H1 (cell line): ENCODE results near the gene RAMP1. TPM values are rescaled to one million over a fixed set of nuclear protein-coding genes. Genes with fewer than 3 reads are reported as not detected.

Experiments used
- E2F6 ChIP-seq: IDR thresholded peaks from 2 replicates; pipeline ENCODE4 v1.6.1; 2012; ENCODE audit warnings: inconsistent platforms
- GTF2F1 ChIP-seq: IDR thresholded peaks from 2 replicates; pipeline ENCODE4 v1.6.1; 2012; ENCODE audit warnings: low read depth, low read length, improper control_type of control experiment, borderline replicate concordance
- RFX5 ChIP-seq: IDR thresholded peaks from 2 replicates; pipeline ENCODE4 v1.6.1; 2011; ENCODE audit warnings: low read depth, low read length, improper control_type of control experiment, borderline replicate concordance
- SIN3A ChIP-seq, 2 experiments: IDR thresholded peaks in 1 of 2; conservative IDR thresholded peaks in 1 of 2; 2 replicates each; pipeline ENCODE4 v1.6.1; 2011 to 2012; ENCODE audit warnings: low read length in 2 of 2, improper control_type of control experiment in 1 of 2, low read depth in 1 of 2, mild to moderate bottlenecking in 1 of 2
- polyA plus RNA-seq, 7 experiments: library from polyadenylated mRNA; depleted of rRNA in 3 of 7; stranded (reverse) in 5 of 7; unstranded in 2 of 7; fragments of >200 nt in 5 of 7; fragments of 200-250 nt in 2 of 7; gene quantifications; 1 replicate in 5 of 7; 2 replicates in 1 of 7; 4 replicates in 1 of 7; pipeline versions ENCODE4 v1.2.1 to v1.2.3, GENCODE V29; 2011 to 2013; ENCODE audit warnings: missing spikeins in 2 of 7, mixed read lengths in 2 of 7
- total RNA-seq: library from RNA; stranded (reverse); fragmentation: NEBNext Ultra II Directional; extraction: Animal tissue kit (Norgen Biotek cat#: 25700); gene quantifications from 2 replicates; pipeline ENCODE4 v1.2.1, GENCODE V29; 2021

RAMP1 gene
- total and polyA plus RNA-seq, 2 of the 8 experiments (the other 6 are each of a cell fraction or from before 2014, with no cell fraction given): 0.65 to 4.3 TPM

GRCh38 chr2:237820421-237820820 is 39.0 kb upstream of the RAMP1 start (continued):
- TF ChIP-seq RFX5 (no peak), E2F6 (no peak), GTF2F1 (no peak), SIN3A (conservative IDR thresholded peaks at IDR 0.05 in 1 of 2, IDR thresholded peaks at IDR 0.05 in 1 of 2; ENCODE audit: low read depth in 1 of 2, low read length in 2 of 2) (no peak)
